ENCODE measurements around the gene PLXNA4. TPM values are rescaled to one million over a fixed set of nuclear protein-coding genes. Genes with fewer than 3 reads are reported as not detected.
A peak's percentile ranks its signal among the peaks of the same experiment; 100 is the strongest.

Gene PLXNA4
- total and polyA plus RNA-seq, 11 donors = 1.8 to 22.1 (median 10.5) TPM

DNA sequence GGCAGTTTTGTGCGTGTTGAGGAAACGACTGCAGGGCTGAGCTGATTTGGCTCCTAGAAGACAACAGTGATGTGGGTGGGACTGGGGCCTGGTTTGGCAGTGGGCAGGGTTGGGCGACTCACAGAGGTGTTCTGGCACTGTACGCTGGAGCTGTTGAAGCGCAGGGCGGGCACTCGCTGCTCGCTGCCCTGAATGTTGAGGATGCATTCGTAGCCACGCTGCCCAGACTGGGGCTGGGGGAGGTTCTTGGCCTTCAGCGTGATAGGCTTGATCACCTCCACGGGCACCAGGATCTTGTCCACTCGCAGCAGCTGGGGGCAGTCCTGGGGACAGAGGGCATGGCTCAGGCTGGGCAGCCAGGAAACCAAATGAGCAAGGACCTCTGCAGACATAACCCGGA lies 365.4 kb downstream of the PLXNA4 start:
- Histone ChIP-seq H3K4me3 (no peak overlapping the region), H3K36me3 (no peaks in the 10 kb centered on the region), H3K9me3 (no peaks in the 10 kb centered on the region), H3K4me1 (peaks cover 0 to 25% (median 8%) of the 10 kb centered on the region in 12 donors), H3K27ac (no peak overlapping the region), H3K27me3 (no peaks in the 10 kb centered on the region)
- WGBS, 4 donors = 94 to 96% (median 95%) methylated on average over 13 to 14 of the region's 14 CpGs
- ATAC-seq = no peak
- DNase-seq = no peak
- intact Hi-C loops (cut with DNase I) = no loop called here
- TF ChIP-seq, protein P1, sequence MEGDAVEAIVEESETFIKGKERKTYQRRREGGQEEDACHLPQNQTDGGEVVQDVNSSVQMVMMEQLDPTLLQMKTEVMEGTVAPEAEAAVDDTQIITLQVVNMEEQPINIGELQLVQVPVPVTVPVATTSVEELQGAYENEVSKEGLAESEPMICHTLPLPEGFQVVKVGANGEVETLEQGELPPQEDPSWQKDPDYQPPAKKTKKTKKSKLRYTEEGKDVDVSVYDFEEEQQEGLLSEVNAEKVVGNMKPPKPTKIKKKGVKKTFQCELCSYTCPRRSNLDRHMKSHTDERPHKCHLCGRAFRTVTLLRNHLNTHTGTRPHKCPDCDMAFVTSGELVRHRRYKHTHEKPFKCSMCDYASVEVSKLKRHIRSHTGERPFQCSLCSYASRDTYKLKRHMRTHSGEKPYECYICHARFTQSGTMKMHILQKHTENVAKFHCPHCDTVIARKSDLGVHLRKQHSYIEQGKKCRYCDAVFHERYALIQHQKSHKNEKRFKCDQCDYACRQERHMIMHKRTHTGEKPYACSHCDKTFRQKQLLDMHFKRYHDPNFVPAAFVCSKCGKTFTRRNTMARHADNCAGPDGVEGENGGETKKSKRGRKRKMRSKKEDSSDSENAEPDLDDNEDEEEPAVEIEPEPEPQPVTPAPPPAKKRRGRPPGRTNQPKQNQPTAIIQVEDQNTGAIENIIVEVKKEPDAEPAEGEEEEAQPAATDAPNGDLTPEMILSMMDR (IDR thresholded peaks at IDR 0.05) = no peak
- TF ChIP-seq POLR2A (IDR thresholded peaks at IDR 0.05) = no peak

DNA sequence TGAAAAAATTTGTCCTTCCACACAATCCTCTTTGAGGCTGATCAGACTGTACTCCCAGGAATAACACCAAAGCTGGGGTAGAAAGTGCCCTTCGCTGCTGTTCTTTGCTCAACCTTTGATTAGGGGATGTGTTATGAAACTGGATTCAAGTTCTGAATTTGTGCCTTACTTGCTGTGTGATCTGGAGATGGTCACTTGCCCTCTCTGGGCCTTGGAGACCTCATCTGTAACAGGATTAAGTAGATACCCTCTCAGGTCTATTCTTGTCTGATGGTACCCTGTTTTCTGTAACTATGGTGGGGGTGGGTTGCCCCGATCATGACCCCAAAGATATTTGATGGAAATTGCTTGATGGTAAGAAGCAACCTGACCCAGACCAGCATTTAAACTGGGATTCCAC lies 368.5 kb downstream of the PLXNA4 start:
- H3K4me1 ChIP-seq = peaks cover 0 to 25% (median 8%) of the 10 kb centered on the region in 12 donors
- no peak overlapping the region for H3K4me3 ChIP-seq
- H3K27ac ChIP-seq = peak overlapping the region in 10 of 12 donors; percentile 24 to 92 (median 77)
- no peaks in the 10 kb centered on the region for H3K36me3 ChIP-seq
- DNase-seq (no peak), ATAC-seq (no peak)
- no peak for TF ChIP-seq POLR2A (IDR thresholded peaks at IDR 0.05)
- TF ChIP-seq, protein P1 (IDR thresholded peaks at IDR 0.05) = no peak
- intact Hi-C loops (cut with DNase I) = loop anchor here in 1 of 10 donors (2.0 kb wide), 1 partner anchor 141 kb away; no protein-coding TSS in a partner anchor
- H3K27me3 ChIP-seq = no peaks in the 10 kb centered on the region
- 90 to 100% (median 93%) methylated on average over 2 of the region's 2 CpGs for whole genome bisulfite sequencing, 4 donors
- no peaks in the 10 kb centered on the region for H3K9me3 ChIP-seq

DNA sequence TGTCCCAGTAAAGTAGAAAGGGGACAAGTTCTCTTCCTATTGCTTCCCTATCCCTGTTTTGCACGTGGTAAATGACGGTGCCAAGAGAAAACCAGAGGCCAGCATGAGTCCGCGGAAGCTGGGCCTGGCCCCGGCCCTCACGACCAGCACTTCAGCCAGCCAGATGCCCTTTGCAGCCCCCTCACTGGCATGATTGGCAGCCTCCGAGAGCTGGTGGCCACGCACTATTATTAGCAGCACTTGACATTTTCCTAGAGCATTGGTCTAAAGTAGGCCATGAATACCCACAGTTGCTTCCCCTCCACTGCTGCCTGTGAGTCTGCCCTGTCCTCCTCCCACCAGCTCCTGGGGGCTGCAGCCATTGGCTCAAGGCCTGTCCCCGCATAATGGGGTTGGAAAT lies 369.1 kb downstream of the PLXNA4 start:
- Histone ChIP-seq H3K4me1 (peaks cover 0 to 25% (median 8%) of the 10 kb centered on the region in 12 donors), H3K9me3 (no peaks in the 10 kb centered on the region), H3K27ac (peak overlapping the region in 11 of 12 donors; percentile 17 to 92 (median 76)), H3K4me3 (no peak overlapping the region), H3K36me3 (no peaks in the 10 kb centered on the region), H3K27me3 (no peaks in the 10 kb centered on the region)
- ATAC-seq (peak; percentile 89 to 92 (median 91)), DNase-seq (peak in 4 of 5 donors; percentile 62 to 82 (median 74))
- intact Hi-C loops (cut with DNase I) = loop anchor here in 1 of 10 donors (2.0 kb wide), 1 partner anchor 140 kb away; no protein-coding TSS in a partner anchor
- no peak for TF ChIP-seq POLR2A (IDR thresholded peaks at IDR 0.05)
- TF ChIP-seq, protein P1 (IDR thresholded peaks at IDR 0.05) = no peak
- WGBS, 4 donors = 46 to 62% (median 53%) methylated on average over 9 of the region's 9 CpGs

DNA sequence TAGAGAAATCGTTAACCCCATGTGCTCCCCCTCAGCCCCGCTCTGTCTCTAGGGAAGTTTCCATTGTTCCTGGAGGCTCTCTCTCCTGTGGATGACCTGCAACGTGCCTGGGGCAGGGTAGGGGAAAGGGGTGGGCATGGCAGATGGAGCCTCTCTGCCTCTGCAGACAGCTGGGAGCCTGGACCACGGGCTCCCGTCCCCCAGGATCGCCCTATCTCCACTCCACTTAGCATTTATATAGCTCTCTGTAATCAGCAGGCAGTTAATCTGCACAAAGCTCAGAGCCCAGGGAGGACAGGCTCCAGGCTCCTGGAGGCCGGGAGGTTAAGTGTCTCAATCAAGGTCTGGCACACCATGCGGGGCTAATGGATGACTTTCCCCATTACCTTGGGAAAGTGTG lies 369.7 kb downstream of the PLXNA4 start:
- Histone ChIP-seq H3K27me3 (no peaks in the 10 kb centered on the region), H3K36me3 (no peaks in the 10 kb centered on the region), H3K27ac (peak overlapping the region in 11 of 12 donors; percentile 17 to 92 (median 76)), H3K4me3 (no peak overlapping the region), H3K4me1 (peaks cover 0 to 25% (median 8%) of the 10 kb centered on the region in 12 donors), H3K9me3 (no peaks in the 10 kb centered on the region)
- DNase-seq = peak in 3 of 5 donors; percentile 35 to 39 (median 39)
- intact Hi-C loops (cut with DNase I) = loop anchor here in 1 of 10 donors (2.0 kb wide), 1 partner anchor 140 kb away; no protein-coding TSS in a partner anchor
- no peak for TF ChIP-seq POLR2A (IDR thresholded peaks at IDR 0.05)
- TF ChIP-seq, protein P1 (IDR thresholded peaks at IDR 0.05) = no peak
- 48 to 58% (median 52%) methylated on average over 5 to 8 of the region's 8 CpGs for WGBS, 4 donors
- ATAC-seq = peak; percentile 29 to 69 (median 43)
